Right lobe of liver (tissue), 6 donors: Measurements from ENCODE around the gene ELOVL6. TPM values are rescaled to one million over a fixed set of nuclear protein-coding genes. Genes with fewer than 3 reads are reported as not detected.

Source experiments
- ATAC-seq, 4 donors: fragments of 200-7000 bp; cut with Tn5 transposase; one replicate each; pipeline ENCODE4 v1.9.1; 2020; ENCODE audit warnings: mild to moderate bottlenecking in 4 of 4, moderate library complexity in 4 of 4
- DNase-seq, 3 donors: peaks; one replicate each; pipeline ENCODE4 v3.0.0-alpha.2; 2020
- H3K27ac ChIP-seq, 3 donors: fragments of 200-600 bp; one replicate each; pipeline ENCODE4 v1.8.0; 2022
- H3K27me3 ChIP-seq, 2 donors: fragments of 200-600 bp; one replicate each; pipeline ENCODE4 v1.8.0; 2022
- H3K36me3 ChIP-seq, 4 donors: fragments of 200-600 bp; sonication (generic) in 1 of 4; one replicate each; pipeline versions ENCODE4 v1.5.1 to v1.8.0; 2017 to 2022; ENCODE audit warnings: control low read depth in 1 of 4
- H3K4me1 ChIP-seq, 4 donors: fragments of 200-600 bp; sonication (generic) in 1 of 4; one replicate each; pipeline versions ENCODE4 v1.5.1 to v1.8.0; 2017 to 2022; ENCODE audit warnings: control low read depth in 1 of 4
- H3K4me3 ChIP-seq, 3 donors: fragments of 200-600 bp; one replicate each; pipeline ENCODE4 v1.8.0; 2022
- H3K9me3 ChIP-seq, 4 donors: fragments of 200-600 bp; sonication (generic) in 1 of 4; one replicate each; pipeline versions ENCODE4 v1.5.1 to v1.8.0; 2017 to 2022; ENCODE audit warnings: control low read depth in 1 of 4
- POLR2A ChIP-seq: fragments of 450-650 bp; IDR thresholded peaks from one replicate; pipeline ENCODE4 v1.6.1; 2017; ENCODE audit warnings: antibody characterized with exemption, mild to moderate bottlenecking
- whole genome bisulfite sequencing: methylation state at CpG from one replicate; pipeline ENCODE4 v1.1.6; 2018; ENCODE audit warnings: low coverage, low lambda C conversion rate; ENCODE audit not compliant: insufficient coverage; ENCODE audit errors: missing lambda C conversion rate; 5-methylcytosine and 5-hydroxymethylcytosine counted together
- intact Hi-C, 2 donors: fragments of 100-400 bp; cut with DNase I; formaldehyde crosslinking; loops; one replicate each; pipeline versions ENCODE4 v1.11.2 to v1.14.1; 2022
- total RNA-seq, 6 experiments: library from RNA; depleted of rRNA in 2 of 6; stranded (reverse); fragments of >200 nt in 2 of 6; fragmentation: NEBNext Ultra II Directional in 3 of 6; extraction: Animal tissue kit (Norgen Biotek cat#: 25700) in 3 of 6; gene quantifications; one replicate each; pipeline versions ENCODE4 v1.1.0 to v1.2.4, GENCODE V29; 2016 to 2023
- TF ChIP-seq, protein P1 (sequence below), 4 donors: fragments of 200-600 bp in 3 of 4; fragments of 450-650 bp in 1 of 4; IDR thresholded peaks; one replicate each; pipeline versions ENCODE4 v1.5.1 to v1.8.0; 2016 to 2022; ENCODE audit warnings: antibody characterized with exemption in 4 of 4, mild to moderate bottlenecking in 2 of 4
- donor health status: DM: no; HTN: yes; CAD: no.
- donor health status: DM: no; HTN: no; CAD: no.
- donor health status: DM: no; HTN: no; CAD: no.
- donor health status: DM: no; HTN: yes; CAD: no.
- donor health status: DM: no; HTN: yes; CAD: no.

The ELOVL6 gene
- total RNA-seq, 6 experiments from 2014 or later = 21.5 to 94.8 (median 31.2) TPM

DNA sequence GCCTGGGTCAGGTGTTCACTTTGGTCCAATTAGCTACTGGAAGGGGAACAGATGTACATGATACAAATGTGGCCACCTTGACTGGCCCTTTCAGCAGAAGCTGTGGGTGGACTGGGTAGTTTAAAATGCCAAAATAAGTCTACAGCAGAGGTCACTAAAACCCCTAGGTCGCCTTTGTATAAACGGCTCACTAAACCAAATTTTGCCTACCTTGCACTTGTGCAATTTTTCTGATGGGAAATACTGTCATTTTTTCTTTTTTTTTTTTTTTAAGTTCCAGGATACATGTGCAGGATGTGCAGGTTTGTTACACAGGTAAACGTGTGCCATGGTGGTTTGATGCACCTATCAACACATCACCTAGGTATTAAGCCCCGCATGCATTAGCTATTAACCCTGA is 176.0 kb downstream of the ELOVL6 start:
- Histone ChIP-seq H3K27me3 (no peaks in the 10 kb centered on the region), H3K4me1 (no peaks in the 10 kb centered on the region), H3K9me3 (no peaks in the 10 kb centered on the region), H3K4me3 (no peak overlapping the region), H3K27ac (no peak overlapping the region), H3K36me3 (no peaks in the 10 kb centered on the region)
- DNase-seq (no peak), ATAC-seq (no peak)
- 66% methylated on average over 3 of the region's 4 CpGs for WGBS
- intact Hi-C loops = no loop called here
- TF ChIP-seq POLR2A = no peak
- TF ChIP-seq, protein P1, sequence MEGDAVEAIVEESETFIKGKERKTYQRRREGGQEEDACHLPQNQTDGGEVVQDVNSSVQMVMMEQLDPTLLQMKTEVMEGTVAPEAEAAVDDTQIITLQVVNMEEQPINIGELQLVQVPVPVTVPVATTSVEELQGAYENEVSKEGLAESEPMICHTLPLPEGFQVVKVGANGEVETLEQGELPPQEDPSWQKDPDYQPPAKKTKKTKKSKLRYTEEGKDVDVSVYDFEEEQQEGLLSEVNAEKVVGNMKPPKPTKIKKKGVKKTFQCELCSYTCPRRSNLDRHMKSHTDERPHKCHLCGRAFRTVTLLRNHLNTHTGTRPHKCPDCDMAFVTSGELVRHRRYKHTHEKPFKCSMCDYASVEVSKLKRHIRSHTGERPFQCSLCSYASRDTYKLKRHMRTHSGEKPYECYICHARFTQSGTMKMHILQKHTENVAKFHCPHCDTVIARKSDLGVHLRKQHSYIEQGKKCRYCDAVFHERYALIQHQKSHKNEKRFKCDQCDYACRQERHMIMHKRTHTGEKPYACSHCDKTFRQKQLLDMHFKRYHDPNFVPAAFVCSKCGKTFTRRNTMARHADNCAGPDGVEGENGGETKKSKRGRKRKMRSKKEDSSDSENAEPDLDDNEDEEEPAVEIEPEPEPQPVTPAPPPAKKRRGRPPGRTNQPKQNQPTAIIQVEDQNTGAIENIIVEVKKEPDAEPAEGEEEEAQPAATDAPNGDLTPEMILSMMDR (IDR thresholded peaks at IDR 0.05) = no peak

DNA sequence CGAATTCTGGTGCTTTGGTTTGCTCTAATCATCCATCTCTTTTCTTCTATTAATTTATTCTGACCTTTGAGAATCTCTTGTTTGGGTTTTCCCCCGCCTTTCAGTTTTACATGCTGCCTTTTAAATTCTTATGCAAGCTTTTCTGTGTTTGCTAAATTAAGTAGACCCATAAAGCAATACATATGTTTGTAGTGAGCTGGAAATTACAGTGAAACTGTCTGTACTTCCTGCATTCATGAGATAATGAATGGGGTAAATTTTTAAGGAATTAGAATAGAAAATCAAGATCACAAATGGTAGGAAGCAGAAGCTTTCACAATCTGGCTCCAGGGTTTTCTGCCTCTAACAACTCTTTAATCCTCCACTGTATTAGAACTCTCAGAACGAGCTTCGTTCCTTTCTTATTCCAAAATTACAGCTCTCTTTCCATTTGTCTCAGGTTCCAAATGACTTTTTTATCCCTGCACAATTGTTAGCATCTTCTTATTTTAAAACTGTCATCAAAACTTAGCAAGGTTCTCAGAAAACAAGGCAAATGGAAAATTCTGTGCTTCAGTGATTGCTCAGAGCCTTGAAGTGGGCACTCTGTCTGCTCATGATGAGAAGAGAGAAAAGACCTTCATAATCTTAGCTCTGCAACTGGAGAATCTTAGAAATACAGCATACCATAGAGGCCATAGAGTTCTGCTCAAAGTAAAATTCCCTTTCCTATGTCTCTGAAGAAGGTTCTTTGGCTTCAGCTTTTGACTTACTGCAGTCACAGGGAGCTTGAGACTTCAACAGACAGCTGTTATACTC is 177.6 kb downstream of the ELOVL6 start:
- intact Hi-C loops = no loop called here
- DNase-seq (no peak), ATAC-seq (no peak)
- no peaks in the 10 kb centered on the region for H3K27me3 ChIP-seq
- H3K36me3 ChIP-seq = no peaks in the 10 kb centered on the region
- 68% methylated on average over 4 of the region's 4 CpGs for WGBS
- no peaks in the 10 kb centered on the region for H3K4me1 ChIP-seq
- no peak overlapping the region for H3K27ac ChIP-seq
- H3K4me3 ChIP-seq = no peak overlapping the region
- no peaks in the 10 kb centered on the region for H3K9me3 ChIP-seq
- TF ChIP-seq, protein P1 (IDR thresholded peaks at IDR 0.05) = no peak
- no peak for TF ChIP-seq POLR2A

DNA sequence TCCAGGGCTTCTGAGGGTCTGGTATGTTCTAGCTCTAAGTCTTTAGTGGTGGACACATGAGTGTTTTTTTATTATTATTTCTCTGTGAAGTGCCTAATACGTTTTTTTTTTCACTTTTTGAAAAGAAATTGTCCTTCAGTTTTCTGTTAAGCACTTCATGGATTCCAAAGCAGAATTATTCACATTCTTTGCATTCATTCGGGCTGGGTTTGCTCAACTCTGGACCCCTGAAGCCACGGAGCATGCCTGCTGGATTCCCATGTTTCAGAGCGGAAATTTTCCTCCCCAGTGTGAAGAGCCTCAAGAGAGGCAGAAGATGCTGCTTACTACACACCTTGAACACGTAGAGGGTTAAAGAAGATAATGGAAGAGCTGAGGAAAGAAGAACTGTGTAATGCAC is 178.3 kb downstream of the ELOVL6 start:
- no peak overlapping the region for H3K27ac ChIP-seq
- no peaks in the 10 kb centered on the region for H3K36me3 ChIP-seq
- H3K4me1 ChIP-seq = no peaks in the 10 kb centered on the region
- DNase-seq (no peak), ATAC-seq (no peak)
- TF ChIP-seq POLR2A = no peak
- TF ChIP-seq, protein P1 (IDR thresholded peaks at IDR 0.05) = no peak
- H3K27me3 ChIP-seq = no peaks in the 10 kb centered on the region
- no peak overlapping the region for H3K4me3 ChIP-seq
- intact Hi-C loops = no loop called here
- no peaks in the 10 kb centered on the region for H3K9me3 ChIP-seq
- WGBS = 43% methylated on average over 5 of the region's 5 CpGs

DNA sequence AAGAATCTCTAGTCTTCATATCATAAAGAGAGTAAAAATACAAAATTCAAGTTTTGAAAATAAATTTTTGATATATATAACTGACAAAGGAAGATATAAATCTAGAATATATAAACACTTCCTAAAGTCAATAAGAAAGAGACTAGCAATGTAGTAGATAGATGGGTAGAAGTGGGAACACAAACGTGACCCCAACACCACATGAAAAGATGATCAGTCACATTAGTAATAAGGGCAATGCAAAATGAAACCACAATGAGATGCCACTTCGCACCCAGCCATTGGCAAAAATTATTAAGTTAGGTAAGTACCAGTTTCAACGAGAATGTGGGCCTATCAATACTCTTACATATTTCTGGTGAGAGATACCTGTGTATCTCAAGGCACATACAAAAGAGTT is 179.3 kb downstream of the ELOVL6 start:
- no peak for TF ChIP-seq POLR2A
- TF ChIP-seq, protein P1 (IDR thresholded peaks at IDR 0.05) = no peak
- 79% methylated on average over 3 of the region's 3 CpGs for WGBS
- Histone ChIP-seq H3K4me3 (no peak overlapping the region), H3K27me3 (no peaks in the 10 kb centered on the region), H3K4me1 (no peaks in the 10 kb centered on the region), H3K9me3 (no peaks in the 10 kb centered on the region), H3K27ac (no peak overlapping the region), H3K36me3 (no peaks in the 10 kb centered on the region)
- intact Hi-C loops = no loop called here
- no peak for DNase-seq
- ATAC-seq = no peak
